Activated CD8-positive, alpha-beta T cell treated with anti-CD3 and anti-CD28 coated beads for 36 hours (primary cell): ENCODE data around the gene MTCL1. TPM values are rescaled to one million over a fixed set of nuclear protein-coding genes. Genes with fewer than 3 reads are reported as not detected.

Experiments used
- ATAC-seq: fragments of 200-7000 bp; cut with Tn5 transposase; one replicate; pipeline ENCODE4 v1.10.0; 2021; ENCODE audit warnings: mild to moderate bottlenecking, moderate library complexity
- CTCF ChIA-PET: fragments of 350-600 bp; sonication (Branson Sonifier 250); formaldehyde crosslinking; loops from one replicate; lab custom pipeline; 2021; ENCODE audit warnings: antibody characterized with exemption; lab: Charles Lee
- POLR2A ChIA-PET: fragments of 350-600 bp; sonication (Branson Sonifier 250); formaldehyde crosslinking; loops from one replicate; lab custom pipeline; 2021; ENCODE audit warnings: antibody characterized with exemption; lab: Charles Lee
- DNase-seq: peaks from one replicate; pipeline ENCODE4 v3.0.0-alpha.2; 2020
- H3K27ac Mint-ChIP-seq: one replicate; pipeline ENCODE4 v1.8.0; 2021; ENCODE audit warnings: mild to moderate bottlenecking, mixed read lengths
- H3K27me3 Mint-ChIP-seq: one replicate; pipeline ENCODE4 v1.8.0; 2021; ENCODE audit warnings: mixed read lengths
- H3K36me3 Mint-ChIP-seq: one replicate; pipeline ENCODE4 v1.8.0; 2021; ENCODE audit warnings: low read depth, mixed read lengths
- H3K4me1 Mint-ChIP-seq: one replicate; pipeline ENCODE4 v1.8.0; 2021; ENCODE audit warnings: low read depth, mixed read lengths
- H3K4me3 Mint-ChIP-seq: one replicate; pipeline ENCODE4 v1.8.0; 2021; ENCODE audit warnings: mild to moderate bottlenecking, moderate library complexity, mixed read lengths
- H3K9me3 Mint-ChIP-seq: one replicate; pipeline ENCODE4 v1.8.0; 2021; ENCODE audit warnings: mixed read lengths
- intact Hi-C: fragments of 100-400 bp; cut with micrococcal nuclease; formaldehyde crosslinking; loops from one replicate; pipeline ENCODE4 v1.10.0; 2022
- total RNA-seq, 2 experiments: library from RNA; stranded (reverse); gene quantifications; one replicate each; pipeline ENCODE4 v1.2.3, GENCODE V29; 2021
- TF ChIP-seq, protein P1 (sequence below): fragments of 200-600 bp; IDR thresholded peaks from one replicate; pipeline ENCODE4 v1.8.0; 2022; ENCODE audit warnings: antibody characterized with exemption, mild to moderate bottlenecking

Gene MTCL1
- total RNA-seq, 2 experiments from 2014 or later = 0.25 to 0.52 TPM

DNA sequence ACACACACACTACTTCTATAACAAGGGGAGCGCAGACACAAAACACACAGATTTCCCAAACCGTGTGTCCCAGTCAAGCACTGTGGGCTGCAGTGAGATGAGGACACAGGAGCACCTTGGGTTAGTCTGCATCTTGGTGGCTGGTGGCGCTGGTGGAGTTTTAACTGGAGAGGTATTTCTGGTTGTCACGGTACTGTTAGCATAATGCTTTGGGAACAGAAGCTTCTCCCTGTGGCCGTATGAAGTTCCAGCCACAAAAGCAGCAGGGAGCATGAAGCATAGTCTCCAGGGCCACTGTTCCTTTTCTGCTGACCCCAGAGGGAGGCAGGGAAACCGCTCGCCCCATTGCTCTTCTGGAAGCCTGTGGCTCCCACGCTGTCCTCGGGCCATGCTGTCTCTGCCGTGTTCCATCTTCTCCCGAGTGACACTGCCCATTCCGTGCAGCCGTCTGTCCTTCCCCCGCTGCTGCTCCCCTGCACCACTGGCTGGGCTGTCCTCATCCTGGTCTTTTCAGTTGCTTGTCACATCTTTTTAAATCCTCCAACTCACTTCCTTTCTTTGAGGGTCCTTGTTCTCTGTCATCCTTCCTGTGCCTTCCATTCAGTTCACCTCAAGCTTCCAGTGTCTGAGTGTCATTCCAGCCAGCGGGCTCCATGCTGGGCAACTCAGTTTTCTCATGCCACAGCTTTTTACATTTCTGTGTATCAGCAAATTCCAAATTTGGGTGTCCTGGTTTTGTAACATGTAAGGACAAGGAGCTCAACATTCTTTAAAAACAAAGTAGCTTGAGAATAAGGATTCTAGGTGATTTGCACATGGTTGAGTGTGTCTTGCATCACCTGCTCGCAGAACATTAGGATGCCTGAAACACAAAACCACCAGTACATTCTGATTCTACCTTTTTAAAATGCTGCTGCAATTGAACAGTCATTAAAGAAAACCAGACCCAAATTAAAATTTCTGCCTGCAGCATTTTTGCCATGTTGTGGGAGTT is 125.0 kb downstream of the MTCL1 start:
- H3K27me3 Mint-ChIP-seq = no peaks in the 10 kb centered on the region
- ChIA-PET POLR2A (no interaction called here), CTCF (interaction anchor here (1.0 kb wide), 1 partner anchor 158 kb away, joined by 3 read pairs; no protein-coding TSS in a partner anchor)
- H3K4me1 Mint-ChIP-seq = no peaks in the 10 kb centered on the region
- no peaks in the 10 kb centered on the region for H3K36me3 Mint-ChIP-seq
- intact Hi-C loops = no loop called here
- no peak overlapping the region for H3K4me3 Mint-ChIP-seq
- ATAC-seq (no peak), DNase-seq (no peak)
- TF ChIP-seq, protein P1, sequence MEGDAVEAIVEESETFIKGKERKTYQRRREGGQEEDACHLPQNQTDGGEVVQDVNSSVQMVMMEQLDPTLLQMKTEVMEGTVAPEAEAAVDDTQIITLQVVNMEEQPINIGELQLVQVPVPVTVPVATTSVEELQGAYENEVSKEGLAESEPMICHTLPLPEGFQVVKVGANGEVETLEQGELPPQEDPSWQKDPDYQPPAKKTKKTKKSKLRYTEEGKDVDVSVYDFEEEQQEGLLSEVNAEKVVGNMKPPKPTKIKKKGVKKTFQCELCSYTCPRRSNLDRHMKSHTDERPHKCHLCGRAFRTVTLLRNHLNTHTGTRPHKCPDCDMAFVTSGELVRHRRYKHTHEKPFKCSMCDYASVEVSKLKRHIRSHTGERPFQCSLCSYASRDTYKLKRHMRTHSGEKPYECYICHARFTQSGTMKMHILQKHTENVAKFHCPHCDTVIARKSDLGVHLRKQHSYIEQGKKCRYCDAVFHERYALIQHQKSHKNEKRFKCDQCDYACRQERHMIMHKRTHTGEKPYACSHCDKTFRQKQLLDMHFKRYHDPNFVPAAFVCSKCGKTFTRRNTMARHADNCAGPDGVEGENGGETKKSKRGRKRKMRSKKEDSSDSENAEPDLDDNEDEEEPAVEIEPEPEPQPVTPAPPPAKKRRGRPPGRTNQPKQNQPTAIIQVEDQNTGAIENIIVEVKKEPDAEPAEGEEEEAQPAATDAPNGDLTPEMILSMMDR = no peak
- no peaks in the 10 kb centered on the region for H3K9me3 Mint-ChIP-seq
- H3K27ac Mint-ChIP-seq = no peak overlapping the region

DNA sequence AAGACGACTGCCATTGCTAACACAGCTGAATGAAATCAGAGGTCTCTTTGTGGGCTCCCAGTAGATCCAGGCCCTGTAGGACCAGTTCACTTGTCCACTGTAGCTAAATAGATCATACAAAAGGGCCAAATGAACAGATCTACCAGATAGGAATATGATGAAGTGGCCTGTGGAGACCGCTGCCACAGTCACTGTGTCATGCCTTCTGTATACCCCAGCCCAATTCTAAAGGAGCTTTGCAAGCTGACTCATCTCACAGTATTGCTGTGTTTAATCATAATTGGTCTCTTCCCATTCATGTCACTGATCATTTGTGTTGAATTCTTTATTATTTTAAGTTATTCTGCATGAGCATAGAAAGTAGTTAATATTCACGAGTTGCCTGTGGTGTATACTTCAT is 125.8 kb downstream of the MTCL1 start:
- H3K9me3 Mint-ChIP-seq = no peaks in the 10 kb centered on the region
- TF ChIP-seq, protein P1 = no peak
- ATAC-seq = no peak
- intact Hi-C loops = no loop called here
- H3K4me1 Mint-ChIP-seq = no peaks in the 10 kb centered on the region
- CTCF ChIA-PET = interaction anchor here (1.0 kb wide), 1 partner anchor 157 kb away, joined by 3 read pairs; no protein-coding TSS in a partner anchor
- no peak overlapping the region for H3K27ac Mint-ChIP-seq
- no peaks in the 10 kb centered on the region for H3K27me3 Mint-ChIP-seq
- DNase-seq = no peak
- no peaks in the 10 kb centered on the region for H3K36me3 Mint-ChIP-seq
- no peak overlapping the region for H3K4me3 Mint-ChIP-seq
- POLR2A ChIA-PET = no interaction called here

DNA sequence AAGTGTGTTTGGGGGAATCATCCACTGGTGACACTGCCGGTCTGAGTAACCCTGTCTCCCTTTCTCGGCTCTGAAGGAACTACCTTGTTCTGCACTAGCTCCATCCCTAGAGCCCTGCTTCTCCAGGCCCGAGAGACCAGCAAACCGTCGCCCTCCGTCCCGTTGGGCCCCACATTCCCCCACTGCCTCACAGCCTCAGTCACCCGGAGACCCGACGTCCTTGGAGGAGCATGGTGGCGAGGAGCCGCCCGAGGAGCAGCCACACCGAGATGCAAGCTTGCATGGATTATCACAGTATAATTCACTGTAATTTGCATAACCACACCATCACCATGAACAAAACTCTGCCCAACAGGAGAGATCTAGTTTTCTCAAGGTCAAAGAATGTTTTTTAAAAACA is 126.2 kb downstream of the MTCL1 start:
- Mint-ChIP-seq H3K4me1 (no peaks in the 10 kb centered on the region), H3K36me3 (no peaks in the 10 kb centered on the region), H3K9me3 (no peaks in the 10 kb centered on the region), H3K27ac (no peak overlapping the region), H3K27me3 (no peaks in the 10 kb centered on the region), H3K4me3 (no peak overlapping the region)
- intact Hi-C loops = no loop called here
- TF ChIP-seq, protein P1 = no peak
- CTCF ChIA-PET = interaction anchor here (1.0 kb wide), 1 partner anchor 157 kb away, joined by 3 read pairs; no protein-coding TSS in a partner anchor
- POLR2A ChIA-PET = no interaction called here
- DNase-seq = no peak
- no peak for ATAC-seq

DNA sequence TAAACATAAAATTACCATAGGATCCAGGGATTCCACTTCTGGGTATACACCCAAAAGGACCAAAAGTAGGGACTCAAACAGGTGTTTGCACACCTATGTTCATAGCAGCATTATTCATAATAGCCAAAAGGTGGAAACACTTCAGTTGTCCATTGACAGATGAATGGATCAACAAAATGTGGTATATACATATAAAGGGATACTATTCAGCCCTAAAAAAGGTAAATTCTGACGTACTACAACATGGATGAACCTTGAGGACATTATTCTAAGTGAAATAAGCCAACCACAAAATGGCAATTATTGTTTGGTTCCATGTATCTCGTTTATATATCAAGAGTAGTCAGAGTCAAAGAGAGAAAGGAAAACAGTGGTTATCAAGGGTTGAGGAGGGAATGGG is 128.1 kb downstream of the MTCL1 start:
- ChIA-PET CTCF (no interaction called here), POLR2A (no interaction called here)
- H3K9me3 Mint-ChIP-seq = peaks cover 3% of the 10 kb centered on the region
- no peaks in the 10 kb centered on the region for H3K27me3 Mint-ChIP-seq
- intact Hi-C loops = no loop called here
- H3K27ac Mint-ChIP-seq = no peak overlapping the region
- TF ChIP-seq, protein P1 = no peak
- H3K4me3 Mint-ChIP-seq = no peak overlapping the region
- no peaks in the 10 kb centered on the region for H3K36me3 Mint-ChIP-seq
- DNase-seq = no peak
- no peak for ATAC-seq
- H3K4me1 Mint-ChIP-seq = no peaks in the 10 kb centered on the region

DNA sequence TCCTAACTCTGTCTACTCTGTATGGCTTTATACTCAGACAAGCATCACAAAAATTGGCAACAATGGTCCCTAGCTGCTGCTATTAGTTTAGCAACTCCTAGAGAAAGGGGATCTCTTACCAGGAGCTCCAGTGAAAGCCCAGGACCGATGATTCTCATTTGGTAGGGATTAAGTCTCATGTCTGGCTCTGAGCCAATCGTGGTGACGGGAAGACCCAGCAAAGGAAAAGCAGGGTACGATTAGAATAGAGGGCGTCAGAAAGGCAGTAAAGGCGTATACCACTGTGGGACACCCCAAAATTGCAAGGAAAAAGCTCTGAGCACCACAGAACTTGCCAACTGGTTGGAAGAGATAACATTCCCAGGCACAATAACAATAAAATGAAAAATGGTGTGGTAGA is 129.5 kb downstream of the MTCL1 start:
- POLR2A ChIA-PET = no interaction called here
- intact Hi-C loops = no loop called here
- TF ChIP-seq, protein P1 = no peak
- Mint-ChIP-seq H3K36me3 (no peaks in the 10 kb centered on the region), H3K27ac (no peak overlapping the region), H3K4me1 (no peaks in the 10 kb centered on the region), H3K27me3 (no peaks in the 10 kb centered on the region), H3K4me3 (no peak overlapping the region), H3K9me3 (peaks cover 3% of the 10 kb centered on the region)
- DNase-seq = no peak
- CTCF ChIA-PET = no interaction called here
- ATAC-seq = no peak
